ENCODE measurements around the gene HSPB9. TPM values are rescaled to one million over a fixed set of nuclear protein-coding genes. Genes with fewer than 3 reads are reported as not detected.

Gene HSPB9
- total and polyA plus RNA-seq, 2 of the 8 experiments (the other 6 are each of a cell fraction or from before 2014, with no cell fraction given): 0.27 to 0.30 TPM

DNA sequence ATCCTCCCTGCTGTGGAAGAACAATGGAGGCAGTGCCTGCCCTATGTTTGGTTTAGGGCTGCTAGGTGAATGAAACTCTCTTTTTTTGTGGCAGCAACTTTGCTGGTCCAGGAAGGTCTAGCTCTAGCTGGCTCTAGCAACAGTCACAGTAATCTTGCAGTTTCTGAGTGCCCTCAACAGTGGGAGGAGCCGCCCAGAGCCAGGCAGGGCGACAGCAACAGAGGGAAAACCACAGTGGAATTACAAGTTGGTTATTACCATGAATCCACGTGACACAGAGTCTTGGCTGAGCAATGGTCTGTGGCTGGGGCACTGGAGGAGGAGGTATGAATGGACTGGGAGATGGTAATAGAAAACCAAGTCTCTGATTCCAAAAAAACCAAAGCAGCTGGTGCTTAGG, 10.3 kb downstream of the HSPB9 start:
- H3K4me3 ChIP-seq (ENCODE audit: extremely low read depth in 1 of 4, insufficient read depth in 2 of 4, low read depth in 3 of 4, low read length in 4 of 4): no peak overlapping the region
- H2BK15ac ChIP-seq (ENCODE audit: low read length): no peak overlapping the region
- no peak overlapping the region for H2BK12ac ChIP-seq (ENCODE audit: low read depth, low read length)
- peaks cover 14% of the 10 kb centered on the region for H3K79me1 ChIP-seq (ENCODE audit: low read depth, low read length)
- no peak overlapping the region for H2AFZ ChIP-seq (ENCODE audit: low read length)
- H3K36me3 ChIP-seq (ENCODE audit: control insufficient read depth in 2 of 4, insufficient read depth in 4 of 4, low read length in 3 of 4): peaks cover 4 to 22% (median 15%) of the 10 kb centered on the region in 4 experiments; a peak in 6 of 8 replicates
- no peak for DNase-seq (ENCODE audit: low read depth in 1 of 2, low spot score in 2 of 2)
- no peak overlapping the region for H2AK5ac ChIP-seq (ENCODE audit: low read depth, low read length)
- no peak for FAIRE-seq
- H4K20me1 ChIP-seq (replicated peaks in 1 of 2; ENCODE audit: control insufficient read depth in 1 of 2, insufficient read depth in 2 of 2, low read length in 2 of 2): peaks cover 9 to 20% of the 10 kb centered on the region in 2 experiments
- no peak overlapping the region for H2BK120ac ChIP-seq (replicated peaks; ENCODE audit: low read depth, low read length)
- H3K79me2 ChIP-seq (ENCODE audit: control insufficient read depth in 1 of 2, insufficient read depth in 2 of 2, low read length in 2 of 2): peaks cover 0 to 35% of the 10 kb centered on the region in 2 experiments; a peak in 2 of 4 replicates
- no peak overlapping the region for H3K14ac ChIP-seq (ENCODE audit: insufficient read length)
- H4K8ac ChIP-seq (ENCODE audit: extremely low read depth, insufficient read depth, low read length): no peak overlapping the region
- no peak overlapping the region for H3K23ac ChIP-seq (ENCODE audit: insufficient read length)
- no peak overlapping the region for H3K56ac ChIP-seq (replicated peaks; ENCODE audit: insufficient read length, low read depth, low read length)
- no peak overlapping the region for H3K27ac ChIP-seq (ENCODE audit: low read depth, low read length)
- no peaks in the 10 kb centered on the region for H3K27me3 ChIP-seq (replicated peaks in 1 of 4; ENCODE audit: control insufficient read depth in 3 of 4, extremely low read depth in 1 of 4, insufficient read depth in 3 of 4, low read length in 3 of 4)
- ChIA-PET POLR2A (ENCODE audit: partially characterized antibody) (interaction anchor here (1.2 to 1.8 kb wide), 2 partner anchors 11 to 12 kb away, joined by 4 to 6 read pairs; partner anchors contain the start of genes HSPB9 and KAT2A), CTCF (ENCODE audit: partially characterized antibody) (interaction anchor here (0.7 to 11.7 kb wide), 8 partner anchors 13 to 347 kb away, joined by 3 to 97 read pairs (median 3); partner anchors contain the start of genes GHDC, HSPB9 and KAT2A)
- H3K18ac ChIP-seq (ENCODE audit: extremely low read depth, low read length): no peak overlapping the region
- no peak overlapping the region for H2BK20ac ChIP-seq (ENCODE audit: low read length)
- H3K9ac ChIP-seq (replicated peaks in 1 of 4; ENCODE audit: extremely low read depth in 1 of 4, low read depth in 3 of 4, low read length in 3 of 4): no peak overlapping the region
- H3K4me1 ChIP-seq (replicated peaks in 1 of 4; ENCODE audit: control insufficient read depth in 3 of 4, insufficient read depth in 4 of 4, low read length in 3 of 4): peaks cover 0 to 6% (median 1%) of the 10 kb centered on the region in 4 experiments; a peak in 3 of 7 replicates
- H2BK5ac ChIP-seq (ENCODE audit: low read depth, low read length): no peak overlapping the region
- H3K23me2 ChIP-seq (ENCODE audit: low read depth, low read length): peaks cover 3% of the 10 kb centered on the region; the same call in 1 of the 2 replicates
- no peak overlapping the region for H3K4ac ChIP-seq (replicated peaks; ENCODE audit: insufficient read length, low read depth, low read length)
- no peaks in the 10 kb centered on the region for H3K9me3 ChIP-seq (ENCODE audit: insufficient read depth in 2 of 2, low read depth in 1 of 2, low read length in 1 of 2)
- no peak overlapping the region for H4K91ac ChIP-seq (replicated peaks; ENCODE audit: insufficient read length, low read length)
- no peak overlapping the region for H4K5ac ChIP-seq (ENCODE audit: insufficient read length, low read depth, low read length)
- WGBS, 2 experiments (ENCODE audit: extremely low coverage in 1 of 2, insufficient coverage in 1 of 2, insufficient read length in 1 of 2, insufficient replicate concordance in 2 of 2, low coverage in 1 of 2, low lambda C conversion rate in 2 of 2, missing lambda C conversion rate in 1 of 2): 83% methylated on average over 3 of the region's 3 CpGs; no CpG with 5 or more reads in 1 of the 2 experiments
- no peak overlapping the region for H3K4me2 ChIP-seq (ENCODE audit: insufficient read depth in 1 of 2, low read depth in 2 of 2, low read length in 2 of 2)
- TF ChIP-seq KDM5A (IDR thresholded peaks at IDR 0.05; ENCODE audit: low read length) (no peak), GABPA (IDR thresholded peaks at IDR 0.05; ENCODE audit: borderline replicate concordance, insufficient read depth, low read length) (no peak), USF2 (IDR thresholded peaks at IDR 0.05; ENCODE audit: low read length) (no peak), EP300 (IDR thresholded peaks at IDR 0.05; ENCODE audit: borderline replicate concordance in 1 of 2, low read depth in 2 of 2, low read length in 2 of 2) (no peak), BACH1 (IDR thresholded peaks at IDR 0.05; ENCODE audit: low read length) (no peak), CTBP2 (IDR thresholded peaks at IDR 0.05; ENCODE audit: borderline replicate concordance, insufficient read depth, insufficient read length, low read length) (no peak), POU5F1 (IDR thresholded peaks at IDR 0.05; ENCODE audit: low read depth, low read length) (no peak), CBX8 (IDR thresholded peaks at IDR 0.05; ENCODE audit: borderline replicate concordance, low read depth, low read length) (no peak), SIN3A (conservative IDR thresholded peaks at IDR 0.05 in 1 of 2, IDR thresholded peaks at IDR 0.05 in 1 of 2; ENCODE audit: low read depth in 1 of 2, low read length in 2 of 2) (no peak), SP2 (IDR thresholded peaks at IDR 0.05; ENCODE audit: low read length) (no peak), HDAC2 (IDR thresholded peaks at IDR 0.05; ENCODE audit: borderline replicate concordance in 1 of 2, low read depth in 2 of 2, low read length in 2 of 2) (no peak)

All from H1 (cell line).